ENCODE measurements around the gene IRF4.

DNA sequence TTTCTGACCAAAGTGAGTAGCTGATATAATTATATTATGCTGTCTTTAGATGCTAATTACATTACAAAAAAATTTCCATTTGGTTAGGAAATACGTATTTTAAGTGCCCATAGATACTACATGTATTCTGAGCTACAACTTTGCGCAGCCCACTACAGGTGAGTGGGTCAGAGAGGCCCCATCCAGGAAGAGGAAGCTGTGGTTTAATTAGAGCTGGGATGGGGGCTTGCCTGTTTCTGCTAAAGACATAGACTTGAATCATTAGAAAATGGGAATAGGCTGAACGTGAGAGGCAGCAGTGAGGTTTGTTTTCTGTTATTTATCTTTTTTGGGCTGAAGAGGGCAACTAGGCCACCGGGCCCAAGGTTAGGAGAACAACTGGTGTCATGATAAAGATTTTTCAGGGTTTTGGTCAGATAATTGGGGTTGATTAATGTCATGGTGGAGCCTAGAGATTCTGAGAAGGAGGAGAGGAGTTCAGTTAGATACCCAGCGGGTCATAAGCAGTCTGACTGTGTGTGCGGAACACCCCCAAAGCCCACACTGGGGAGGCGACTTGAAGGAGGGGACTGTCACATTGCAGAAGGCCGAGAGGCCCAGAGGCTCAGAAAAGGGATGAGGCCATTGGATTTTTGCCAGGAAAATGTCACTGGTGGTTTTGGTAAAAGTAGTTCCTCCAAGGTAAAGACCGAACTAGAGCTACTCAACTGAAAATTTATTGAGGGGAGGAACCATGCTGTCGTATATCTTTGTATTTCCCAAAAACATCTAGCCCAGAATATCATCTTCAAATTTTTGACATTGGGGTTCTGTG is 14.5 kb upstream of the IRF4 start:
- TF ChIP-seq, protein P1, sequence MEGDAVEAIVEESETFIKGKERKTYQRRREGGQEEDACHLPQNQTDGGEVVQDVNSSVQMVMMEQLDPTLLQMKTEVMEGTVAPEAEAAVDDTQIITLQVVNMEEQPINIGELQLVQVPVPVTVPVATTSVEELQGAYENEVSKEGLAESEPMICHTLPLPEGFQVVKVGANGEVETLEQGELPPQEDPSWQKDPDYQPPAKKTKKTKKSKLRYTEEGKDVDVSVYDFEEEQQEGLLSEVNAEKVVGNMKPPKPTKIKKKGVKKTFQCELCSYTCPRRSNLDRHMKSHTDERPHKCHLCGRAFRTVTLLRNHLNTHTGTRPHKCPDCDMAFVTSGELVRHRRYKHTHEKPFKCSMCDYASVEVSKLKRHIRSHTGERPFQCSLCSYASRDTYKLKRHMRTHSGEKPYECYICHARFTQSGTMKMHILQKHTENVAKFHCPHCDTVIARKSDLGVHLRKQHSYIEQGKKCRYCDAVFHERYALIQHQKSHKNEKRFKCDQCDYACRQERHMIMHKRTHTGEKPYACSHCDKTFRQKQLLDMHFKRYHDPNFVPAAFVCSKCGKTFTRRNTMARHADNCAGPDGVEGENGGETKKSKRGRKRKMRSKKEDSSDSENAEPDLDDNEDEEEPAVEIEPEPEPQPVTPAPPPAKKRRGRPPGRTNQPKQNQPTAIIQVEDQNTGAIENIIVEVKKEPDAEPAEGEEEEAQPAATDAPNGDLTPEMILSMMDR (IDR thresholded peaks at IDR 0.05; ENCODE audit: low read depth, low read length): no peak
- TF ChIP-seq EZH2phosphoT487 (IDR thresholded peaks at IDR 0.05; ENCODE audit: low read depth): no peak

All from OCI-LY3 (cell line).